HEK293 (cell line): ENCODE results near the gene LAMB4.

Source experiments
- CTCF ChIA-PET: fragments of 350-600 bp; formaldehyde crosslinking; extraction: SDS; loops from one replicate; lab custom pipeline; 2021; ENCODE audit warnings: antibody characterized with exemption; lab: Yijun Ruan, JAX
- POLR2A ChIA-PET: fragments of 300-600 bp; formaldehyde crosslinking; extraction: SDS; loops from one replicate; lab custom pipeline; 2020; ENCODE audit warnings: antibody characterized with exemption, inconsistent platforms; lab: Yijun Ruan, JAX
- H3K27ac ChIP-seq: fragments of 200-500 bp; sonication (Bioruptor generic); 2 replicates; pipeline ENCODE4 v1.5.1; 2014; ENCODE audit warnings: low read depth, low read length, control low read depth, inconsistent platforms; ENCODE audit errors: extremely low read depth
- H3K36me3 ChIP-seq, 2 experiments: fragments of 200-500 bp in 1 of 2; sonication (Bioruptor generic) in 1 of 2; 1 replicate in 1 of 2; 2 replicates in 1 of 2; pipeline ENCODE4 v1.5.1; 2014 to 2017; ENCODE audit warnings: inconsistent platforms in 2 of 2, low read length in 2 of 2; ENCODE audit not compliant: control insufficient read depth in 2 of 2, insufficient read depth in 1 of 2
- H3K4me1 ChIP-seq: fragments of 200-500 bp; sonication (Bioruptor generic); 2 replicates; pipeline ENCODE4 v1.5.1; 2014; ENCODE audit warnings: mild to moderate bottlenecking, low read length, inconsistent platforms; ENCODE audit not compliant: control insufficient read depth, insufficient read depth
- H3K4me3 ChIP-seq: 2 replicates; pipeline ENCODE4 v1.5.1; 2011; ENCODE audit warnings: low read depth, mild to moderate bottlenecking, control low read depth, low read length, moderate library complexity
- H3K9me3 ChIP-seq: fragments of 200-500 bp; sonication (Bioruptor generic); 2 replicates; pipeline ENCODE4 v1.5.1; 2014; ENCODE audit warnings: low read depth, low read length, inconsistent platforms; ENCODE audit not compliant: control insufficient read depth, insufficient read depth
- GLIS2 ChIP-seq: fragments of 450-650 bp; formaldehyde crosslinking; IDR thresholded peaks from 2 replicates; pipeline ENCODE4 v1.5.1; 2016; ENCODE audit warnings: missing biosample characterization, missing genetic modification characterization
- KLF8 ChIP-seq: fragments of 450-650 bp; formaldehyde crosslinking; IDR thresholded peaks from 2 replicates; pipeline ENCODE4 v1.5.1; 2016; ENCODE audit warnings: missing biosample characterization, missing genetic modification characterization
- PRDM4 ChIP-seq: fragments of 450-650 bp; formaldehyde crosslinking; IDR thresholded peaks from 2 replicates; pipeline ENCODE4 v1.5.1; 2017; ENCODE audit warnings: missing biosample characterization, missing genetic modification characterization
- SALL2 ChIP-seq: fragments of 450-650 bp; formaldehyde crosslinking; IDR thresholded peaks from 2 replicates; pipeline ENCODE4 v1.5.0; 2017; ENCODE audit warnings: missing biosample characterization, mild to moderate bottlenecking, missing genetic modification characterization, borderline replicate concordance
- TCF7L2 ChIP-seq: IDR thresholded peaks from 2 replicates; pipeline ENCODE4 v1.6.1; 2011; ENCODE audit warnings: low read depth, mild to moderate bottlenecking, inconsistent platforms, low read length, moderate library complexity, borderline replicate concordance
- ZNF10 ChIP-seq: fragments of 450-650 bp; formaldehyde crosslinking; IDR thresholded peaks from 2 replicates; pipeline ENCODE4 v1.5.1; 2017; ENCODE audit warnings: missing biosample characterization, missing genetic modification characterization
- ZNF121 ChIP-seq: fragments of 450-650 bp; formaldehyde crosslinking; IDR thresholded peaks from 2 replicates; pipeline ENCODE4 v1.5.1; 2016; ENCODE audit warnings: missing biosample characterization, missing genetic modification characterization
- ZNF146 ChIP-seq: fragments of 450-650 bp; formaldehyde crosslinking; IDR thresholded peaks from 2 replicates; pipeline ENCODE4 v1.5.1; 2016; ENCODE audit warnings: missing biosample characterization, missing genetic modification characterization
- ZNF211 ChIP-seq: fragments of 450-650 bp; formaldehyde crosslinking; IDR thresholded peaks from 2 replicates; pipeline ENCODE4 v1.5.1; 2016; ENCODE audit warnings: low read depth, missing biosample characterization, missing genetic modification characterization
- ZNF214 ChIP-seq: fragments of 450-650 bp; formaldehyde crosslinking; IDR thresholded peaks from 2 replicates; pipeline ENCODE4 v1.5.1; 2017; ENCODE audit warnings: missing biosample characterization, mild to moderate bottlenecking, missing genetic modification characterization, borderline replicate concordance
- ZNF280C ChIP-seq: fragments of 450-650 bp; formaldehyde crosslinking; IDR thresholded peaks from 2 replicates; pipeline ENCODE4 v1.5.1; 2016; ENCODE audit warnings: missing biosample characterization, missing genetic modification characterization
- ZNF350 ChIP-seq: fragments of 450-650 bp; formaldehyde crosslinking; IDR thresholded peaks from 2 replicates; pipeline ENCODE4 v1.5.0; 2017; ENCODE audit warnings: missing biosample characterization, mild to moderate bottlenecking, missing genetic modification characterization
- ZNF354C ChIP-seq: fragments of 450-650 bp; formaldehyde crosslinking; IDR thresholded peaks from 2 replicates; pipeline ENCODE4 v1.5.1; 2016; ENCODE audit warnings: missing biosample characterization, missing genetic modification characterization, low read depth, borderline replicate concordance
- ZNF394 ChIP-seq: fragments of 450-650 bp; formaldehyde crosslinking; IDR thresholded peaks from 2 replicates; pipeline ENCODE4 v1.5.1; 2016; ENCODE audit warnings: missing biosample characterization, missing genetic modification characterization, mild to moderate bottlenecking, moderate library complexity, borderline replicate concordance
- ZNF544 ChIP-seq: fragments of 450-650 bp; formaldehyde crosslinking; IDR thresholded peaks from 2 replicates; pipeline ENCODE4 v1.5.0; 2017; ENCODE audit warnings: missing biosample characterization, missing genetic modification characterization
- ZNF626 ChIP-seq: fragments of 450-650 bp; sonication (Bioruptor Pico); formaldehyde crosslinking; IDR thresholded peaks from 2 replicates; pipeline ENCODE4 v1.5.1; 2018; ENCODE audit warnings: missing biosample characterization, missing genetic modification characterization, inconsistent platforms
- ZNF660 ChIP-seq: fragments of 450-650 bp; IDR thresholded peaks from 2 replicates; pipeline ENCODE4 v1.5.1; 2018; ENCODE audit warnings: missing biosample characterization, mild to moderate bottlenecking, missing genetic modification characterization
- ZNF664 ChIP-seq: fragments of 450-650 bp; formaldehyde crosslinking; IDR thresholded peaks from 2 replicates; pipeline ENCODE4 v1.5.1; 2016; ENCODE audit warnings: missing biosample characterization, missing genetic modification characterization
- ZNF776 ChIP-seq: fragments of 450-650 bp; formaldehyde crosslinking; IDR thresholded peaks from 2 replicates; pipeline ENCODE4 v1.5.0; 2017; ENCODE audit warnings: missing biosample characterization, missing genetic modification characterization, borderline replicate concordance
- ZSCAN4 ChIP-seq: fragments of 450-650 bp; formaldehyde crosslinking; IDR thresholded peaks from 2 replicates; pipeline ENCODE4 v1.5.1; 2017; ENCODE audit warnings: missing biosample characterization, missing genetic modification characterization

The LAMB4 gene

GRCh38 chr7:108044345-108044744, 85.8 kb downstream of the LAMB4 start (continued):
- TF ChIP-seq ZNF146 (tag by site-specific recombination) (no peak), ZNF776 (tag by site-specific recombination) (no peak), ZNF280C (tag by site-specific recombination) (no peak)
- TF ChIP-seq, all 188 proteins: peak for 0

- ChIA-PET CTCF (interaction anchor here (0.6 to 3.0 kb wide), 3 partner anchors 10 to 44 kb away, joined by 4 to 10 read pairs (median 4); no protein-coding TSS in a partner anchor), POLR2A (no interaction called here)
- H3K27ac ChIP-seq = no peak overlapping the region
- H3K9me3 ChIP-seq = no peaks in the 10 kb centered on the region
- TF ChIP-seq ZNF354C = no peak
- TF ChIP-seq ZNF664 (tag by site-specific recombination) = no peak
- TF ChIP-seq ZNF350 (tag by site-specific recombination) = no peak
- no peak for TF ChIP-seq ZNF10 (tag by site-specific recombination)
- no peak for TF ChIP-seq ZNF626
- TF ChIP-seq ZNF121 (tag by site-specific recombination) = no peak
- no peak for TF ChIP-seq KLF8 (tag by site-specific recombination)
- no peak for TF ChIP-seq SALL2 (tag by site-specific recombination)
- no peak for TF ChIP-seq ZNF214 (tag by site-specific recombination)
- TF ChIP-seq TCF7L2 = no peak
- TF ChIP-seq ZNF211 (tag by site-specific recombination) = no peak
- no peak for TF ChIP-seq PRDM4 (tag by site-specific recombination)
- TF ChIP-seq ZNF544 (tag by site-specific recombination) = no peak
- TF ChIP-seq ZSCAN4 (tag by site-specific recombination) = no peak
- TF ChIP-seq ZNF394 (tag by site-specific recombination) = no peak
- no peak for TF ChIP-seq GLIS2
- no peak for TF ChIP-seq ZNF660 (tag by site-specific recombination)
- H3K4me3 ChIP-seq = no peak overlapping the region
- no peaks in the 10 kb centered on the region for H3K4me1 ChIP-seq
- H3K36me3 ChIP-seq = no peaks in the 10 kb centered on the region
Observed at GRCh38 chr7:108038986-108039385, 91.2 kb downstream of the LAMB4 start.
